H1 (cell line): ENCODE data around the gene MDM4. TPM values are rescaled to one million over a fixed set of nuclear protein-coding genes. Genes with fewer than 3 reads are reported as not detected.

Experiments
- KDM4A ChIP-seq: IDR thresholded peaks from one replicate; pipeline ENCODE4 v1.7.1; 2012; ENCODE audit warnings: low read depth, mild to moderate bottlenecking, moderate library complexity, low read length, inconsistent platforms; ENCODE audit not compliant: severe bottlenecking
- polyA plus RNA-seq, 7 experiments: library from polyadenylated mRNA; depleted of rRNA in 3 of 7; stranded (reverse) in 5 of 7; unstranded in 2 of 7; fragments of >200 nt in 5 of 7; fragments of 200-250 nt in 2 of 7; gene quantifications; 1 replicate in 5 of 7; 2 replicates in 1 of 7; 4 replicates in 1 of 7; pipeline versions ENCODE4 v1.2.1 to v1.2.3, GENCODE V29; 2011 to 2013; ENCODE audit warnings: missing spikeins in 2 of 7, mixed read lengths in 2 of 7
- total RNA-seq: library from RNA; stranded (reverse); fragmentation: NEBNext Ultra II Directional; extraction: Animal tissue kit (Norgen Biotek cat#: 25700); gene quantifications from 2 replicates; pipeline ENCODE4 v1.2.1, GENCODE V29; 2021

MDM4 gene
- total and polyA plus RNA-seq, 2 of the 8 experiments (the other 6 are each of a cell fraction or from before 2014, with no cell fraction given) = 10.8 to 84.9 TPM

- TF ChIP-seq KDM4A = no peak
Observed at GRCh38 chr1:204591473-204592090, 75.4 kb downstream of the MDM4 start (continued).
